Mesendoderm (in vitro differentiated cells): Measurements from ENCODE around the gene MLLT6.

Experiments
- DNase-seq: peaks from one replicate; pipeline ENCODE4 v3.0.0; 2013
- H2AK5ac ChIP-seq: 2 replicates; pipeline ENCODE4 v1.6.1; 2013; ENCODE audit warnings: low read length, inconsistent platforms
- H2BK120ac ChIP-seq: 2 replicates; pipeline ENCODE4 v1.6.1; 2013; ENCODE audit warnings: low read depth, mild to moderate bottlenecking, low read length, moderate library complexity, mixed read lengths
- H2BK15ac ChIP-seq: replicated peaks from 2 replicates; pipeline ENCODE4 v1.6.1; 2013; ENCODE audit warnings: low read depth, mild to moderate bottlenecking, moderate library complexity
- H2BK5ac ChIP-seq: 2 replicates; pipeline ENCODE4 v1.6.1; 2013; ENCODE audit warnings: low read length, inconsistent platforms
- H3K18ac ChIP-seq: 2 replicates; pipeline ENCODE4 v1.6.1; 2013; ENCODE audit warnings: mild to moderate bottlenecking, low read length, mixed read lengths
- H3K23ac ChIP-seq: one replicate; pipeline ENCODE4 v1.6.1; 2013; ENCODE audit warnings: low read length
- H3K27ac ChIP-seq: 2 replicates; pipeline ENCODE4 v1.5.1; 2013; ENCODE audit warnings: low read depth, mild to moderate bottlenecking, inconsistent platforms, low read length, moderate library complexity
- H3K27me3 ChIP-seq: 2 replicates; pipeline ENCODE4 v1.6.1; 2013; ENCODE audit warnings: low read length, control low read depth, mild to moderate bottlenecking, inconsistent platforms; ENCODE audit not compliant: insufficient read depth, poor library complexity
- H3K36me3 ChIP-seq: 2 replicates; pipeline ENCODE4 v1.6.1; 2013; ENCODE audit warnings: low read length, inconsistent platforms; ENCODE audit not compliant: control insufficient read depth, insufficient read depth
- H3K4ac ChIP-seq: one replicate; pipeline ENCODE4 v1.6.1; 2013; ENCODE audit warnings: low read depth, mild to moderate bottlenecking, low read length, moderate library complexity
- H3K4me1 ChIP-seq: 2 replicates; pipeline ENCODE4 v1.6.1; 2013; ENCODE audit warnings: low read depth, low read length, inconsistent platforms; ENCODE audit not compliant: control insufficient read depth
- H3K4me2 ChIP-seq: 2 replicates; pipeline ENCODE4 v1.6.1; 2013; ENCODE audit warnings: low read length
- H3K4me3 ChIP-seq: 2 replicates; pipeline ENCODE4 v1.5.1; 2013; ENCODE audit warnings: mild to moderate bottlenecking, low read length
- H3K56ac ChIP-seq: one replicate; pipeline ENCODE4 v1.6.1; 2013; ENCODE audit warnings: low read length
- H3K79me1 ChIP-seq: 2 replicates; pipeline ENCODE4 v1.6.1; 2013; ENCODE audit warnings: low read length, inconsistent platforms
- H3K79me2 ChIP-seq: 2 replicates; pipeline ENCODE4 v1.6.1; 2013; ENCODE audit warnings: mild to moderate bottlenecking, low read length; ENCODE audit not compliant: control insufficient read depth, insufficient read depth
- H3K9ac ChIP-seq: 2 replicates; pipeline ENCODE4 v1.6.1; 2013; ENCODE audit warnings: low read length, inconsistent platforms
- H4K5ac ChIP-seq: one replicate; pipeline ENCODE4 v1.6.1; 2013; ENCODE audit warnings: low read length
- H4K8ac ChIP-seq: one replicate; pipeline ENCODE4 v1.6.1; 2013; ENCODE audit warnings: low read depth, mild to moderate bottlenecking, control low read depth, low read length, moderate library complexity
- WGBS: extraction: QIAGEN DNeasy Blood & Tissue Kit; methylation state at CpG from one replicate; pipeline ENCODE4 v1.1.7; 2013; ENCODE audit warnings: low lambda C conversion rate, missing lambda C conversion rate; ENCODE audit not compliant: insufficient coverage; ENCODE audit errors: extremely low coverage; 5-methylcytosine and 5-hydroxymethylcytosine counted together

Gene MLLT6

DNA sequence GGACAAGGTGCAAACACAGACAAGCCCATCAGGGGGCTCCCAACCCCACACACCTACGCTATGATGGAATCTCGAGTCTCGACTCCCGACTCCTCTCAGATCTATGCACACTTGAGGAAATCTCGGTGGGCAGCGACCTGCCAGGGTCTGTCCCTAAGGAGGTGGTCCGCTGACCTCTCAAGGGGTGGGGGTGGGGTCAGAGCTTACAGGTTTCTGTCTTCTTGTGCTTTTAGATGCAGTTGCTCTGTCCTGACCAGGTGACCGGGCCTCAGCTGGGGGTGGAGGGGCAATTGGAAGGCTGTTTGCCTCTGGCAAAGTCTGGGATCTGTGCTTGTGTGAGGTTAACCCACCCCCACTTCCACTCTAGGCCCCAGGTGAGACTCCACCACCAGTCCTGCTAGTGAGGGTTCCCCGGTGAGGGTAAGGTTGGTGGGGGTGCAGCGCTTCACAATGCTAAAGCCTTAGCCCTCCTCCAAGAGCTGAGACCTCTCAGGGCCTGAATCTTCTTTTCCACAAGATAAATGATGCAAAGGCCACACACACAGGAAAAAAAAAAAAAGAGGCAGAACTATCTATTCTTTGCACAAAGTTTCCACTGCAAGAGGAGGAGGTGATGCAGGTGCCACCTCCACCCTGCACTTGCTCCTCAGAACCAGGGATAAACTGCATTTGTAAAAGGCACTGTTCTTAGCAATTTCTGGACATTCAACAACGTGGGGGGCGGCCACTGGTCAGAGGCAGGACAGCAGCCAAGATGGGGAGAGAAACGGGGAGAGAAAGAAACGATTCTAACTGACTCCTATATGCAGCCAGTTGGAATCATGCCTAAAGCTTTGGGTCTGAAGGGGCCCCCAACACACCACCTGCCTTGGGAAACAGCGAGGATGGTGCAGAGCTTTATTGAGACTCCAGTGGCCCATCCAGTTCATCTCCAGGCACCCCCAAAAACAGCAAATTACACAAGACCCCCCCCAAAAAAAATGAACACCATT is 29.2 kb downstream of the MLLT6 start:
- Histone ChIP-seq H4K5ac (no peak overlapping the region), H2BK120ac (no peak overlapping the region), H3K4me3 (no peak overlapping the region), H3K9ac (no peak overlapping the region), H4K8ac (no peak overlapping the region), H2AK5ac (no peak overlapping the region), H3K27me3 (no peaks in the 10 kb centered on the region), H3K36me3 (peaks cover 11% of the 10 kb centered on the region), H2BK5ac (no peak overlapping the region), H3K4me2 (no peak overlapping the region), H3K79me1 (peaks cover 2% of the 10 kb centered on the region), H3K79me2 (no peaks in the 10 kb centered on the region), H3K27ac (no peak overlapping the region), H3K56ac (no peak overlapping the region), H2BK15ac (no peak overlapping the region), H3K4ac (no peak overlapping the region), H3K23ac (no peak overlapping the region), H3K4me1 (peaks cover 3% of the 10 kb centered on the region), H3K18ac (no peak overlapping the region)
- peak; percentile 62 for DNase-seq
- WGBS, result no CpG with 5 or more reads among the region's 15 CpGs

DNA sequence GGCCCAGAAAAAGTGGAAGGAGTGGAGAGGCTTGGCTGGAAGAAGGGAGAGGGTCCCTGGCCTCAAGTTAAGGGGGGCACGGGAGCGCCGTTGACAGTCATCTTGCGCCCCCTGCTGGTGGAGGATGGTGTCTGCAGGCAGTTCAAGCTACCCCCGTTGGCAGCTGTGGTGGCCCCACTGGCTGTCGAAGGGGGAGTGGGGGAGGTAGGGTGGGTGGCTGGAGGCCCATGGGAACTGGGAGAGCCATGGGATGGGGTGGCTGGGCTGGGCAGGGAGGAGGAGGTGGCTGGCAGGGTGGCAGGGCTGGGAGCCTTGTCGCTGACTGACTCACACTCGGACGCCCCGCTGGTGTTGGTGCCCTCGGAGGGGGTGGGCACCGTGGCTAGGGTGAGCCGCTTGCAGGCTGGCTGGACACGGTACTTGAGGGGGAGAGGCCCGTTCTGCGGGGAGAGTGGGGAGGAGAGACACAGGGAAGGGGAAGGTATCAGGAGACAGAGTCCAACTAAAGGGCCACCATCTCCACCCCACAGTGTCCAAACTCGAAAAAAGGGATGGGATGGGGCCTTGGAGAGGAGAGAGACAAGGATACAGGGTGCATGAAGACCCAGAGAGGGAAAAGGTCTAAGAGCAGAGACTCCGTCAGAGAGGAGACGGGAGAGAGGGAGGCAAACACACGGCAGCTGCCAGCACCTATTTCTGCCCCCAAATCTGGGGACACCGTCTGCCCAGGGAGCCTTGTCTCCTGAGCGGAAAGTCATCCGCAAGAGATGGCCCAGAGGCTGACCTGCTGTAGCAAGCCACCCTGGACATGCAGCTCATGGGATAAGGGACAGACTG is 30.3 kb downstream of the MLLT6 start:
- H2BK15ac ChIP-seq, result no peak overlapping the region
- no peak overlapping the region for H3K4me3 ChIP-seq
- no peak overlapping the region for H4K8ac ChIP-seq
- no peak overlapping the region for H3K4me2 ChIP-seq
- no peak overlapping the region for H3K4ac ChIP-seq
- H3K4me1 ChIP-seq, result peaks cover 3% of the 10 kb centered on the region
- H3K27ac ChIP-seq, result no peak overlapping the region
- no peak overlapping the region for H4K5ac ChIP-seq
- no peak overlapping the region for H3K23ac ChIP-seq
- no peak overlapping the region for H3K18ac ChIP-seq
- no peak overlapping the region for H2BK120ac ChIP-seq
- H3K9ac ChIP-seq, result no peak overlapping the region
- H3K36me3 ChIP-seq, result peaks cover 13% of the 10 kb centered on the region
- H3K79me1 ChIP-seq, result peaks cover 9% of the 10 kb centered on the region
- no peaks in the 10 kb centered on the region for H3K27me3 ChIP-seq
- no peak overlapping the region for H3K56ac ChIP-seq
- peak; percentile 44 for DNase-seq
- no peak overlapping the region for H2AK5ac ChIP-seq
- no CpG with 5 or more reads among the region's 23 CpGs for WGBS
- peaks cover 6% of the 10 kb centered on the region for H3K79me2 ChIP-seq
- H2BK5ac ChIP-seq, result no peak overlapping the region

DNA sequence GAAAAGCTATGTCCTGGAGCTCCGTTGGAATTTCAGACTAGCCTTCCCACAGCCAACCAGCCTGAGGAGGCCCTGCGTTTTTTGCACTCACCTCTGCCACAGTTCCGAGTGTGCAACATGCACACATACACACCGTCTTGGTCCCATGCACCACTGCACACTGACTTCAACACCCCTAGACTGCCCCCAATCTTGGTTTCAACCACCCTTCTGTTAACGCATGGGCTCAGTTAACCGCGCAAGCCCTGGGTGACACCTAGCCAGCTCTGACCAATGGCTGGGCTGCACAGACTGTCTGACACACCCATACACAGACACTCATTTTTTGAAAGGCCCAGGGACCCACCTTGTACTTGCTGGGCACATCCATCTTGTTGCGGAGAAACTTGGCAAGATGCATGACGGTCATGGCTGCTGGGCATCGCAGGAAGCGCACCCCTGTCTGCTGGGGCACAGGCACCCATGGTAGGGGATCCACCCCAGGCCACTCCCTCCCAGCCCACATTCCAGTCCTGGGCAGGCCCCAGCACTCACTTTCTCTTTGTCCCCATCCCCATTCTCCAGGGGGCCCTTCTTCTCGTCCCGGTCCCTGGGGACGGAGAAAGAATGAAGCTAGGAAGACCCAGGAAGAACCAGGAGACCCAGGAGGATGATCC is 33.1 kb downstream of the MLLT6 start:
- Histone ChIP-seq H3K4me2 (no peak overlapping the region), H3K4ac (no peak overlapping the region), H3K79me1 (peaks cover 19% of the 10 kb centered on the region), H2BK5ac (no peak overlapping the region), H2BK15ac (no peak overlapping the region), H3K9ac (no peak overlapping the region), H3K79me2 (peaks cover 32% of the 10 kb centered on the region), H3K4me3 (no peak overlapping the region), H2AK5ac (no peak overlapping the region), H3K23ac (no peak overlapping the region), H3K27me3 (no peaks in the 10 kb centered on the region), H3K4me1 (no peaks in the 10 kb centered on the region), H3K56ac (no peak overlapping the region), H3K36me3 (peaks cover 14% of the 10 kb centered on the region), H4K8ac (no peak overlapping the region), H3K18ac (no peak overlapping the region), H4K5ac (no peak overlapping the region), H2BK120ac (no peak overlapping the region), H3K27ac (no peak overlapping the region)
- no peak for DNase-seq
- no CpG with 5 or more reads among the region's 14 CpGs for WGBS

DNA sequence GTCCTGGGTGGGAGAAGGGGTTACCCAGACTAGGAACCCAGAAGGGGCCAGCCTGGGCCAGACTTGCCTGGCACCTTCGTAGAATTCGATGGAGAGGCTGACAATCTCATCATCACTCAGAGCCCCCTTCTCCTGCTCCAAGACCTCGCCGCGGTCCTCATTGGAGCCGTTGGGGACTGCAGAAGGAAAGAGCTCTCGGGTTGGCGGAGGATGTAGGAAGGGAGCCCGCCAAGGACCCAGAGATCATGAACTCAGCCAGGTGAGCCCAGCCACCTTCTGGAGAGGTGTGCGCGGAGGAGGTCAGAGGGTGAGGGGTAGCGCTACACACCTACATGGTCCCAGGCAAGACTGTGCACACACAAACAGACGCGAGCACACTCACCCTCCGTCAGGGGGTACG is 33.6 kb downstream of the MLLT6 start:
- DNase-seq, result no peak
- Histone ChIP-seq H3K4me1 (peaks cover 1% of the 10 kb centered on the region), H3K27ac (no peak overlapping the region), H3K18ac (no peak overlapping the region), H3K79me2 (peaks cover 37% of the 10 kb centered on the region), H3K4me2 (no peak overlapping the region), H3K23ac (no peak overlapping the region), H2AK5ac (no peak overlapping the region), H2BK5ac (no peak overlapping the region), H2BK15ac (no peak overlapping the region), H3K4ac (no peak overlapping the region), H2BK120ac (no peak overlapping the region), H3K79me1 (peaks cover 19% of the 10 kb centered on the region), H3K9ac (no peak overlapping the region), H3K36me3 (peaks cover 14% of the 10 kb centered on the region), H3K27me3 (no peaks in the 10 kb centered on the region), H4K8ac (no peak overlapping the region), H3K56ac (no peak overlapping the region), H3K4me3 (no peak overlapping the region), H4K5ac (no peak overlapping the region)
- no CpG with 5 or more reads among the region's 16 CpGs for WGBS

DNA sequence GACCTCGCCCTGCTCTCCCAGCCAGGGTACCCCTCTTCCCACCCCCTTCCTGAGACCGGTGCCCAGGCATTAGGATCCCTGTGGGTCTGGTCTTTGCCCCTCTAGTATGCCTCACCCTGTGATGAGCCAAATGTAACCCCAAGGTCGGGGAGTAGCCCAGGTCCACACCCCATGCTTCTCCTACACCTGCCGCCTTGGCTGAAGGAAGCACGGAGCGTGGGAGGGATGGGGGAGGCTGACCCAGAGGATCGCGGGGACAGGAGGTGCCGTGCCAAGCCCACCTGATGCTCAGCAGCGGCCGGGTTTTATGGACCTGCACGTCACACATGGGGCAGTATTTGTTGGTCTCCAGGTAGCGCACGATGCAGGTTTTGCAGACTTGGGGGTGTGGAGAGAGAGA is 34.2 kb downstream of the MLLT6 start:
- H3K4me1 ChIP-seq, result peaks cover 4% of the 10 kb centered on the region
- no CpG with 5 or more reads among the region's 14 CpGs for WGBS
- H3K27me3 ChIP-seq, result no peaks in the 10 kb centered on the region
- no peak overlapping the region for H2BK15ac ChIP-seq
- peaks cover 43% of the 10 kb centered on the region for H3K79me2 ChIP-seq
- H3K9ac ChIP-seq, result no peak overlapping the region
- H3K27ac ChIP-seq, result no peak overlapping the region
- H3K4ac ChIP-seq, result no peak overlapping the region
- peaks cover 22% of the 10 kb centered on the region for H3K79me1 ChIP-seq
- H3K4me3 ChIP-seq, result no peak overlapping the region
- H2BK120ac ChIP-seq, result no peak overlapping the region
- no peak overlapping the region for H4K8ac ChIP-seq
- H3K56ac ChIP-seq, result no peak overlapping the region
- no peak overlapping the region for H4K5ac ChIP-seq
- no peak overlapping the region for H2BK5ac ChIP-seq
- H3K4me2 ChIP-seq, result no peak overlapping the region
- no peak overlapping the region for H2AK5ac ChIP-seq
- peaks cover 14% of the 10 kb centered on the region for H3K36me3 ChIP-seq
- H3K23ac ChIP-seq, result no peak overlapping the region
- DNase-seq, result no peak
- no peak overlapping the region for H3K18ac ChIP-seq
